ENCODE data around the gene SLC41A1.

SLC41A1 gene

GRCh38 chr1:205741681-205742080 lies 71.3 kb downstream of the SLC41A1 start:
- H3K4me3 ChIP-seq (ENCODE audit: low read depth, low read length), result no peak overlapping the region
- DNase-seq, result no peak
- no peak overlapping the region for H3K27ac ChIP-seq
- H3K27me3 ChIP-seq (ENCODE audit: insufficient read depth, low read depth, severe bottlenecking), result no peaks in the 10 kb centered on the region
- H3K9me3 ChIP-seq (ENCODE audit: severe bottlenecking), result no peaks in the 10 kb centered on the region
- H3K36me3 ChIP-seq, result peaks cover 59% of the 10 kb centered on the region
- no peak for TF ChIP-seq CTCF (IDR thresholded peaks at IDR 0.05; ENCODE audit: low read depth, low read length)

- Histone ChIP-seq H3K4me3 (ENCODE audit: low read depth, low read length) (no peak overlapping the region), H3K27ac (no peak overlapping the region), H3K9me3 (ENCODE audit: severe bottlenecking) (no peaks in the 10 kb centered on the region), H3K27me3 (ENCODE audit: insufficient read depth, low read depth, severe bottlenecking) (no peaks in the 10 kb centered on the region), H3K36me3 (peaks cover 59% of the 10 kb centered on the region)
- DNase-seq, result no peak
- TF ChIP-seq CTCF (IDR thresholded peaks at IDR 0.05; ENCODE audit: low read depth, low read length), result 0 out of 2 replicates have a peak, but pooled peaks have one; percentile 23
Measured at GRCh38 chr1:205739348-205740160, 73.4 kb downstream of the SLC41A1 start.

All from WERI-Rb-1 (cell line).